ENCODE data around the gene AMIGO2.

- TF ChIP-seq, protein P1, sequence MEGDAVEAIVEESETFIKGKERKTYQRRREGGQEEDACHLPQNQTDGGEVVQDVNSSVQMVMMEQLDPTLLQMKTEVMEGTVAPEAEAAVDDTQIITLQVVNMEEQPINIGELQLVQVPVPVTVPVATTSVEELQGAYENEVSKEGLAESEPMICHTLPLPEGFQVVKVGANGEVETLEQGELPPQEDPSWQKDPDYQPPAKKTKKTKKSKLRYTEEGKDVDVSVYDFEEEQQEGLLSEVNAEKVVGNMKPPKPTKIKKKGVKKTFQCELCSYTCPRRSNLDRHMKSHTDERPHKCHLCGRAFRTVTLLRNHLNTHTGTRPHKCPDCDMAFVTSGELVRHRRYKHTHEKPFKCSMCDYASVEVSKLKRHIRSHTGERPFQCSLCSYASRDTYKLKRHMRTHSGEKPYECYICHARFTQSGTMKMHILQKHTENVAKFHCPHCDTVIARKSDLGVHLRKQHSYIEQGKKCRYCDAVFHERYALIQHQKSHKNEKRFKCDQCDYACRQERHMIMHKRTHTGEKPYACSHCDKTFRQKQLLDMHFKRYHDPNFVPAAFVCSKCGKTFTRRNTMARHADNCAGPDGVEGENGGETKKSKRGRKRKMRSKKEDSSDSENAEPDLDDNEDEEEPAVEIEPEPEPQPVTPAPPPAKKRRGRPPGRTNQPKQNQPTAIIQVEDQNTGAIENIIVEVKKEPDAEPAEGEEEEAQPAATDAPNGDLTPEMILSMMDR (IDR thresholded peaks at IDR 0.05), result no peak
- TF ChIP-seq POLR2A (IDR thresholded peaks at IDR 0.05), result no peak
Observed at GRCh38 chr12:47038270-47038748, 41.5 kb downstream of the AMIGO2 start.
